ENCODE measurements around the gene C16orf90.

GRCh38 chr16:3519581-3519980 lies 24.3 kb upstream of the C16orf90 start:
- TF ChIP-seq, protein P1, sequence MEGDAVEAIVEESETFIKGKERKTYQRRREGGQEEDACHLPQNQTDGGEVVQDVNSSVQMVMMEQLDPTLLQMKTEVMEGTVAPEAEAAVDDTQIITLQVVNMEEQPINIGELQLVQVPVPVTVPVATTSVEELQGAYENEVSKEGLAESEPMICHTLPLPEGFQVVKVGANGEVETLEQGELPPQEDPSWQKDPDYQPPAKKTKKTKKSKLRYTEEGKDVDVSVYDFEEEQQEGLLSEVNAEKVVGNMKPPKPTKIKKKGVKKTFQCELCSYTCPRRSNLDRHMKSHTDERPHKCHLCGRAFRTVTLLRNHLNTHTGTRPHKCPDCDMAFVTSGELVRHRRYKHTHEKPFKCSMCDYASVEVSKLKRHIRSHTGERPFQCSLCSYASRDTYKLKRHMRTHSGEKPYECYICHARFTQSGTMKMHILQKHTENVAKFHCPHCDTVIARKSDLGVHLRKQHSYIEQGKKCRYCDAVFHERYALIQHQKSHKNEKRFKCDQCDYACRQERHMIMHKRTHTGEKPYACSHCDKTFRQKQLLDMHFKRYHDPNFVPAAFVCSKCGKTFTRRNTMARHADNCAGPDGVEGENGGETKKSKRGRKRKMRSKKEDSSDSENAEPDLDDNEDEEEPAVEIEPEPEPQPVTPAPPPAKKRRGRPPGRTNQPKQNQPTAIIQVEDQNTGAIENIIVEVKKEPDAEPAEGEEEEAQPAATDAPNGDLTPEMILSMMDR (conservative IDR thresholded peaks at IDR 0.05 in 1 of 2, IDR thresholded peaks at IDR 0.05 in 1 of 2; ENCODE audit: low read depth in 1 of 2, low read length in 2 of 2), result no peak
- TF ChIP-seq EZH2 (IDR thresholded peaks at IDR 0.05; ENCODE audit: low read length, missing control alignments), result no peak

All from fibroblast of lung (primary cell).